Stimulated activated effector memory CD8-positive, alpha-beta T cell treated with anti-CD3 and anti-CD28 coated beads, Interleukin-12 subunit alpha, Interleukin-12 subunit beta, amount 100 ng/mL, for 72 hours (primary cell): Measurements from ENCODE around the gene MROH7.

Source experiments
- ATAC-seq: fragments of 150-1000 bp; cut with Tn5 transposase; 2 replicates; pipeline ENCODE4 v1.10.0; 2021
- DNase-seq, 2 donors: peaks; one replicate each; pipeline ENCODE4 v3.0.0; 2021 to 2022; ENCODE audit warnings: low spot score in 2 of 2
- H3K27ac Mint-ChIP-seq: one replicate; pipeline ENCODE4 v1.8.0; 2022; ENCODE audit warnings: mild to moderate bottlenecking, mixed read lengths
- H3K36me3 Mint-ChIP-seq: one replicate; pipeline ENCODE4 v1.8.0; 2022; ENCODE audit warnings: mild to moderate bottlenecking, mixed read lengths
- H3K4me1 Mint-ChIP-seq: one replicate; pipeline ENCODE4 v1.8.0; 2022; ENCODE audit warnings: mixed read lengths
- H3K4me3 Mint-ChIP-seq: one replicate; pipeline ENCODE4 v1.8.0; 2022; ENCODE audit warnings: mild to moderate bottlenecking, mixed read lengths
- H3K9me3 Mint-ChIP-seq: one replicate; pipeline ENCODE4 v1.8.0; 2022; ENCODE audit warnings: mixed read lengths

Gene MROH7

GRCh38 chr1:54640863-54641836, at the start of gene MROH7:
TSS of gene MROH7 (plus strand) at chr1:54641786. CDS start at chr1:54652927, 11,141 bp downstream.
- H3K27ac Mint-ChIP-seq = no peak within 1 kb of the TSS
- no peaks in the 10 kb centered on the region for H3K4me1 Mint-ChIP-seq
- H3K36me3 Mint-ChIP-seq = no peaks in the 10 kb centered on the region
- H3K9me3 Mint-ChIP-seq = peaks cover 7% of the 10 kb centered on the region
- ATAC-seq (no peak), DNase-seq (no peak)
- H3K4me3 Mint-ChIP-seq = no peak within 1 kb of the TSS

- no peaks in the 10 kb centered on the region for H3K36me3 Mint-ChIP-seq
- no peak overlapping the region for H3K27ac Mint-ChIP-seq
- H3K9me3 Mint-ChIP-seq = no peaks in the 10 kb centered on the region
- peaks cover 1% of the 10 kb centered on the region for H3K4me1 Mint-ChIP-seq
- no peak overlapping the region for H3K4me3 Mint-ChIP-seq
- DNase-seq (no peak), ATAC-seq (no peak)
Measured at GRCh38 chr1:54593571-54594160, 47.9 kb upstream of the MROH7 start.

DNA sequence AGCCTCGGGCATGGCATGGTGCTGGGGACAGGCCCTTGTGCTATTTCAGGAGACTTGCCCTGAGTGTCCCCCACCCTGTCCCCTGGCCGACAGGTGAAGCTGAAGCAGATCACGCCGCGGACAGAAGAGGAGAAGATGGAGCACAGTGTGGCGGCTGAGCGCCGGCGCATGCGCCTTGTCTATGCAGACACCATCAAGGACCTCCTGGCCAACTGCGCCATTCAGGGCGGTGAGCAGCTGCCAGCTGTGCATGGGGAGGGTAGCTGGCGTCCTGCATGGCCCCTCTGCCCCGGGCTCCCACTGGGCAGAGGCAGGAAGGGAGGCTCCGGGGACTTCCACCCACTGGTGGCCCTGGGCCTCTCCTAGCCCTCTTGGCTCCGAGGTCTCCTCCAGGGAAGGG, 47.1 kb upstream of the MROH7 start:
- ATAC-seq (no peak), DNase-seq (no peak)
- no peak overlapping the region for H3K27ac Mint-ChIP-seq
- no peaks in the 10 kb centered on the region for H3K9me3 Mint-ChIP-seq
- no peaks in the 10 kb centered on the region for H3K36me3 Mint-ChIP-seq
- H3K4me1 Mint-ChIP-seq = no peaks in the 10 kb centered on the region
- no peak overlapping the region for H3K4me3 Mint-ChIP-seq

- H3K4me1 Mint-ChIP-seq = no peaks in the 10 kb centered on the region
- ATAC-seq = no peak
- H3K9me3 Mint-ChIP-seq = no peaks in the 10 kb centered on the region
- no peak overlapping the region for H3K27ac Mint-ChIP-seq
- no peaks in the 10 kb centered on the region for H3K36me3 Mint-ChIP-seq
- no peak for DNase-seq
- H3K4me3 Mint-ChIP-seq = no peak overlapping the region
Measured at GRCh38 chr1:54595956-54596498, 45.6 kb upstream of the MROH7 start.

- Mint-ChIP-seq H3K9me3 (no peaks in the 10 kb centered on the region), H3K4me1 (no peaks in the 10 kb centered on the region), H3K27ac (no peak overlapping the region), H3K4me3 (no peak overlapping the region), H3K36me3 (no peaks in the 10 kb centered on the region)
- ATAC-seq (no peak), DNase-seq (no peak)
Measured at GRCh38 chr1:54596756-54597155, 44.8 kb upstream of the MROH7 start.

- ATAC-seq (no peak), DNase-seq (no peak)
- Mint-ChIP-seq H3K9me3 (no peaks in the 10 kb centered on the region), H3K4me1 (no peaks in the 10 kb centered on the region), H3K4me3 (no peak overlapping the region), H3K27ac (no peak overlapping the region), H3K36me3 (no peaks in the 10 kb centered on the region)
Measured at GRCh38 chr1:54597455-54598030, 44.0 kb upstream of the MROH7 start.

GRCh38 chr1:54599211-54599823, 42.3 kb upstream of the MROH7 start:
- no peak overlapping the region for H3K27ac Mint-ChIP-seq
- peaks cover 2% of the 10 kb centered on the region for H3K4me1 Mint-ChIP-seq
- no peaks in the 10 kb centered on the region for H3K9me3 Mint-ChIP-seq
- no peaks in the 10 kb centered on the region for H3K36me3 Mint-ChIP-seq
- no peak for DNase-seq
- ATAC-seq = no peak
- no peak overlapping the region for H3K4me3 Mint-ChIP-seq

- Mint-ChIP-seq H3K4me3 (no peak overlapping the region), H3K36me3 (no peaks in the 10 kb centered on the region), H3K27ac (no peak overlapping the region), H3K9me3 (no peaks in the 10 kb centered on the region), H3K4me1 (peaks cover 13% of the 10 kb centered on the region)
- no peak for ATAC-seq
- DNase-seq = no peak
Measured at GRCh38 chr1:54600947-54601721, 40.5 kb upstream of the MROH7 start.

DNA sequence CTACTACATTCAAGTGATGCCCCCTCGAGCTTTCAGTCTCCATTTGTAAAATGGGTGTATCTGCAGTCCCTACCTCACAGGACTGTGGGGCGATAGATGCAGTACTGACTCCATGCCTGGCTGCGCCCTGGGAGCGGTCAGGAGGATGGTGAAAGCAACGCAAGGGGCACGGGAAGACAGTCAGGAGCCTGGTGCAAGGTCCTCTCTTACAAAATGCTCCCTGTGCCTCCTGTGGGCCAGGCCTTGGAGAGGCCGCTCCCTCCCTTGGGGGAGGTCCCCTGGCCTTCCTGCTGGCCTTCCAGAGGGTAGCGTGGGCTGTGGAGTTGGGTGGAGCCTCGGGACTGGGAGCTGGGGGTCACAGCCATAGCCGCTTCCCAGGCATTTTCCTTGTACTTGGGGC, 39.9 kb upstream of the MROH7 start:
- ATAC-seq (no peak), DNase-seq (no peak)
- H3K4me3 Mint-ChIP-seq = no peak overlapping the region
- no peaks in the 10 kb centered on the region for H3K9me3 Mint-ChIP-seq
- peaks cover 13% of the 10 kb centered on the region for H3K4me1 Mint-ChIP-seq
- H3K27ac Mint-ChIP-seq = no peak overlapping the region
- no peaks in the 10 kb centered on the region for H3K36me3 Mint-ChIP-seq

DNA sequence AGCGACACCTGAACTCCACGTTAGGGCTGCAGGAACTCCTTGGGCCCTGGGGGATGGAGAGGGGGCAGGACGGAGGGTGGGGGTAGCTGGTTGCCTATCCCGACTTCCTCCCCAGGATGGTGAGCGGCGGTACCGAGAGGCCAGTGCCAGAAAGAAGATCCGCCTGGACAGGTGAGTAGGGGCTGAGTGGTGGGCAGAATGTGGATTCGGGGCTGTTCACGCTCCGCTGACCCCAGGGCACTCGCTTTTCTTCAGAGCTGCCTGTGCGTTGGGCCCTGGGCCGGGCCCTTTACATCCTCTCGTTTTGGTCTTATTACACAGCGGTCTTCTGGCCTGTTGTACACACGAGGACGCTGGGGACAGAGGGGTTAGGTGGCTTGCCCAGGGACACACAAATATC, 39.0 kb upstream of the MROH7 start:
- Mint-ChIP-seq H3K4me3 (no peak overlapping the region), H3K9me3 (no peaks in the 10 kb centered on the region), H3K27ac (no peak overlapping the region), H3K36me3 (no peaks in the 10 kb centered on the region), H3K4me1 (peaks cover 13% of the 10 kb centered on the region)
- DNase-seq (no peak), ATAC-seq (no peak)

- no peak overlapping the region for H3K4me3 Mint-ChIP-seq
- no peak overlapping the region for H3K27ac Mint-ChIP-seq
- no peaks in the 10 kb centered on the region for H3K36me3 Mint-ChIP-seq
- H3K4me1 Mint-ChIP-seq = peaks cover 13% of the 10 kb centered on the region
- no peaks in the 10 kb centered on the region for H3K9me3 Mint-ChIP-seq
- no peak for DNase-seq
- no peak for ATAC-seq
Measured at GRCh38 chr1:54603241-54603640, 38.3 kb upstream of the MROH7 start.

GRCh38 chr1:54604051-54604450, 37.5 kb upstream of the MROH7 start:
- DNase-seq = no peak
- Mint-ChIP-seq H3K4me1 (peaks cover 13% of the 10 kb centered on the region), H3K27ac (peak overlapping the region; percentile 78), H3K4me3 (no peak overlapping the region), H3K36me3 (no peaks in the 10 kb centered on the region), H3K9me3 (no peaks in the 10 kb centered on the region)
- no peak for ATAC-seq

GRCh38 chr1:54604572-54605370, 36.8 kb upstream of the MROH7 start:
- ATAC-seq (peak; percentile 69), DNase-seq (peak in 1 of 2 donors; percentile 2)
- Mint-ChIP-seq H3K36me3 (no peaks in the 10 kb centered on the region), H3K4me3 (no peak overlapping the region), H3K27ac (peak overlapping the region; percentile 78), H3K9me3 (no peaks in the 10 kb centered on the region), H3K4me1 (peaks cover 13% of the 10 kb centered on the region)
